OCI-LY3 (cell line): Measurements from ENCODE around the gene TRMT1.
A peak's percentile ranks its signal among the peaks of the same experiment; 100 is the strongest.

Source experiments
- H2AFZ ChIP-seq: fragments of 200-600, 300-600 bp; shearing (Covaris generic); 2 replicates; pipeline ENCODE4 v1.6.0; 2014; ENCODE audit warnings: antibody characterized with exemption, low read depth, low read length
- H3K27ac ChIP-seq: fragments of 200-600, 300-600 bp; sonication (generic); 2 replicates; pipeline ENCODE4 v1.5.1; 2014; ENCODE audit warnings: mild to moderate bottlenecking, low read length, moderate library complexity, mixed read lengths
- H3K27me3 ChIP-seq: fragments of 200-600, 300-600 bp; sonication (generic); 2 replicates; pipeline ENCODE4 v1.6.1; 2014; ENCODE audit warnings: low read depth, low read length, mixed read lengths
- H3K36me3 ChIP-seq: fragments of 200-600, 300-600 bp; sonication (generic); replicated peaks from 2 replicates; pipeline ENCODE3; 2014; ENCODE audit warnings: low read depth, low read length, mixed read lengths
- H3K4me1 ChIP-seq: fragments of 300-600, 200-600 bp; sonication (generic); 2 replicates; pipeline ENCODE4 v1.6.1; 2014; ENCODE audit warnings: low read length, mixed read lengths
- H3K4me2 ChIP-seq: fragments of 200-600, 300-600 bp; sonication (generic); 2 replicates; pipeline ENCODE4 v1.6.1; 2014; ENCODE audit warnings: low read length, mixed read lengths
- H3K4me3 ChIP-seq: fragments of 300-600, 200-600 bp; sonication (generic); 2 replicates; pipeline ENCODE4 v1.5.1; 2014; ENCODE audit warnings: antibody characterized with exemption, mild to moderate bottlenecking, low read length, moderate library complexity
- H3K79me2 ChIP-seq: fragments of 300-600, 200-600 bp; shearing (Covaris generic); 2 replicates; pipeline ENCODE4 v1.6.1; 2014; ENCODE audit warnings: mild to moderate bottlenecking, low read length, mixed read lengths
- H3K9ac ChIP-seq: fragments of 300-600, 200-600 bp; shearing (Covaris generic); 2 replicates; pipeline ENCODE4 v1.6.0; 2014; ENCODE audit warnings: mild to moderate bottlenecking, low read length, moderate library complexity
- H3K9me3 ChIP-seq: fragments of 200-600, 300-600 bp; shearing (Covaris generic); 2 replicates; pipeline ENCODE4 v1.6.1; 2014; ENCODE audit warnings: low read length, mixed read lengths; ENCODE audit not compliant: insufficient read depth
- H4K20me1 ChIP-seq: fragments of 200-600, 300-600 bp; sonication (generic); 2 replicates; pipeline ENCODE4 v1.6.1; 2016; ENCODE audit warnings: low read length, mixed read lengths; ENCODE audit not compliant: insufficient read depth
- EZH2phosphoT487 ChIP-seq: fragments of 200-600 bp; shearing (Covaris generic); IDR thresholded peaks from 2 replicates; pipeline ENCODE4 v1.6.1; 2018; ENCODE audit warnings: antibody characterized with exemption, mixed run types, low read depth
- TF ChIP-seq, protein P1 (sequence below): fragments of 200-600, 300-600 bp; sonication (generic); IDR thresholded peaks from 2 replicates; pipeline ENCODE4 v1.5.1; 2014; ENCODE audit warnings: antibody characterized with exemption, low read length, low read depth

Gene TRMT1

GRCh38 chr19:13109361-13110098 lies 7.0 kb downstream of the TRMT1 start:
- H3K4me1 ChIP-seq, result peaks cover 10% of the 10 kb centered on the region
- H3K4me2 ChIP-seq, result no peak overlapping the region
- no peaks in the 10 kb centered on the region for H3K27me3 ChIP-seq
- H2AFZ ChIP-seq, result no peak overlapping the region
- TF ChIP-seq, protein P1, sequence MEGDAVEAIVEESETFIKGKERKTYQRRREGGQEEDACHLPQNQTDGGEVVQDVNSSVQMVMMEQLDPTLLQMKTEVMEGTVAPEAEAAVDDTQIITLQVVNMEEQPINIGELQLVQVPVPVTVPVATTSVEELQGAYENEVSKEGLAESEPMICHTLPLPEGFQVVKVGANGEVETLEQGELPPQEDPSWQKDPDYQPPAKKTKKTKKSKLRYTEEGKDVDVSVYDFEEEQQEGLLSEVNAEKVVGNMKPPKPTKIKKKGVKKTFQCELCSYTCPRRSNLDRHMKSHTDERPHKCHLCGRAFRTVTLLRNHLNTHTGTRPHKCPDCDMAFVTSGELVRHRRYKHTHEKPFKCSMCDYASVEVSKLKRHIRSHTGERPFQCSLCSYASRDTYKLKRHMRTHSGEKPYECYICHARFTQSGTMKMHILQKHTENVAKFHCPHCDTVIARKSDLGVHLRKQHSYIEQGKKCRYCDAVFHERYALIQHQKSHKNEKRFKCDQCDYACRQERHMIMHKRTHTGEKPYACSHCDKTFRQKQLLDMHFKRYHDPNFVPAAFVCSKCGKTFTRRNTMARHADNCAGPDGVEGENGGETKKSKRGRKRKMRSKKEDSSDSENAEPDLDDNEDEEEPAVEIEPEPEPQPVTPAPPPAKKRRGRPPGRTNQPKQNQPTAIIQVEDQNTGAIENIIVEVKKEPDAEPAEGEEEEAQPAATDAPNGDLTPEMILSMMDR, result no peak
- no peak for TF ChIP-seq EZH2phosphoT487
- H4K20me1 ChIP-seq, result no peaks in the 10 kb centered on the region
- H3K4me3 ChIP-seq, result no peak overlapping the region
- no peaks in the 10 kb centered on the region for H3K9me3 ChIP-seq
- no peaks in the 10 kb centered on the region for H3K79me2 ChIP-seq
- H3K27ac ChIP-seq, result no peak overlapping the region
- no peak overlapping the region for H3K9ac ChIP-seq
- H3K36me3 ChIP-seq, result peaks cover 10% of the 10 kb centered on the region

GRCh38 chr19:13104848-13105711 lies 11.5 kb downstream of the TRMT1 start:
- H3K79me2 ChIP-seq, result peaks cover 15% of the 10 kb centered on the region
- TF ChIP-seq EZH2phosphoT487, result no peak
- TF ChIP-seq, protein P1, result no peak
- H3K36me3 ChIP-seq, result peaks cover 12% of the 10 kb centered on the region
- H3K27ac ChIP-seq, result peak overlapping the region; percentile 99
- peak overlapping the region; percentile 76 for H3K4me3 ChIP-seq
- H4K20me1 ChIP-seq, result peaks cover 5% of the 10 kb centered on the region; the same call in 1 of the 2 replicates
- peak overlapping the region; percentile 69 for H3K9ac ChIP-seq
- H3K4me1 ChIP-seq, result peaks cover 45% of the 10 kb centered on the region
- H3K27me3 ChIP-seq, result no peaks in the 10 kb centered on the region
- peak overlapping the region; percentile 72 for H2AFZ ChIP-seq
- H3K4me2 ChIP-seq, result peak overlapping the region; percentile 100
- no peaks in the 10 kb centered on the region for H3K9me3 ChIP-seq

GRCh38 chr19:13104360-13104847 lies 12.1 kb downstream of the TRMT1 start:
- Histone ChIP-seq H2AFZ (peak overlapping the region; percentile 72), H3K36me3 (peaks cover 18% of the 10 kb centered on the region), H3K4me3 (peak overlapping the region; percentile 76), H3K9ac (peak overlapping the region; percentile 69), H3K27me3 (no peaks in the 10 kb centered on the region), H3K79me2 (peaks cover 15% of the 10 kb centered on the region), H4K20me1 (peaks cover 5% of the 10 kb centered on the region; the same call in 1 of the 2 replicates), H3K9me3 (no peaks in the 10 kb centered on the region), H3K27ac (peak overlapping the region; percentile 99), H3K4me2 (peak overlapping the region; percentile 100), H3K4me1 (peaks cover 50% of the 10 kb centered on the region)
- TF ChIP-seq, protein P1, result peak; percentile 91
- no peak for TF ChIP-seq EZH2phosphoT487
